ENCODE measurements around the gene TIGD1.
"Not testable (repeated sequence)": the region's sequence is repeated elsewhere in the genome, so short reads cannot be mapped to it uniquely, and the experiment has no call there.

Gene TIGD1

GRCh38 chr2:232538671-232539070, 11.7 kb downstream of the TIGD1 start:
- no peak for DNase-seq

DNA sequence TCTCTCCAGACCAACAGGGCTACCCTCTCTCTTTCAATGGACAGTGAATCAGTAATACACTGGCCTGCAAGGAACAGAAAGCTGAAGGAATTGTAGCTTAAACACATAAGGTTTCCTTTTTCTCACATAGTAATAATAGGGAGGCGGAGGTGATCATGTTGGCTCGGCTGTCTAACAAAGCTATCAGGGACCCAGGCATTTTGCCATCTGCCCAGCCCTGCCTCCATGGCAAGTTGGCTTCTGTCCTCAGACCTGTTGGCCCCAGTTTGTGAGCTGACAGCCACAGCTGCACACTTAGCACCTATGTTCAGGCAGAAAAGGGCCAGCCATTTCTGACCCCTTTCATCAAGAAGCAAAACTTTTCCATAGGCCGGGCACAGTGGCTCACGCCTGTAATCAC, 12.9 kb downstream of the TIGD1 start:
- no peak for DNase-seq

GRCh38 chr2:232537079-232537478, 13.3 kb downstream of the TIGD1 start:
- DNase-seq: no peak

DNA sequence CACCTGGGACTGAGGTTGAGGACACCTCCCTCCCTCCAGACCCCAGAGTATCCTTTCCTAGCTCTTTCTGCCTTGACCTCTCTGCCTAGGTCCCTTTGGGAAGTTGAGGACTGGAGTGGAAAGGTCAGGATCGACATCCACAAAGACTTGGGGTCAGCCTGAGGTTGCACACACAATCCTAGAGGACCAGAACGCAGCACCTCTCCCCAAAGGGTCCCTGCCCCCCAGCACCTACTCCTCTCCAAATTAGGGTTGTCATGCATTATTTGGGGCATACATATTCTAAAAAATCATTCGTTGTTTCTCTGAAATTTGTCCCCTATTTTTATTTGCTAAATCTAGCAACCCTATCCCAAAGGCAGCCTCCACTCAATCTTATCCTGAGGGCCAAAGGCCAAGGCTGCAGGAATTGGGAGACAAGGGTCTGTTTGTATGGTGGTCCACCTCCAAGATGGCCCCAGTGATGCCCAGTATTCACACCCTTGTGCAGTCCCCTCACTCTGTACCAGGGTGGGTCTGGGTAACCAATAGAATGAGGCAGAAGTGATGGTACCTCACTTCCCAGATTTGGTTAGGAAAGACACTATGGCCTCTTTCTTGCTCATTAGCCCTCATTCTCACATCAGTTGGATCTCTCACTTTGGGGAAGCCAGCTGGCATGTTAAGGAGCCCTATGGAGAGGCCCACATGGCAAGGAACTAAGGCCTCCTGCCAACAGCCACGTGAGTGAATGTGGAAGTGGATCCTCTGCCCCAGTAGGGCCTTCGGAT, 14.4 kb downstream of the TIGD1 start:
- no peak for DNase-seq

GRCh38 chr2:232534940-232535651, 15.3 kb downstream of the TIGD1 start:
- DNase-seq: no peak

- no peak for DNase-seq
These were observed 16.2 kb downstream of the TIGD1 start for GRCh38 chr2:232533944-232534710.

- DNase-seq: not testable (repeated sequence)
These were observed 17.5 kb downstream of the TIGD1 start for GRCh38 chr2:232532821-232533220.

DNA sequence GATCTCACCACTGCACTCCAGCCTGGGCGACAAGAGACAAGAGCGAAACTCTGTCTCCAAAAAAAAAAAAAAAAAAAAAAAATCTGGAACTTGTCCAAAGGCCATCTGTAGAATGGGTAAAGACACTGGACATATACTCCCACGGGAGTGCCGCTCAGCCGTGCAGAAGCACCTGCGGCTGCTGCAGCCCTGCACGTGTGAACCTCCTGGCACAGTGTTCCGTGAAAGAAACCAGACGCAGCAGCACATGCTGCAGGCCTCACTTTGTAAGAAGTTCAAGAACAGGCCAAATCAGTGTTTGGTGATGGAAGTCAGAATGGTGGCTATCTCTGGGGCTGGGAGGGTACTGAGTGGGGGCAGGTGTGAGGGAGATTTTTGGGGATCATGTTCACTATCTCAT, 17.9 kb downstream of the TIGD1 start:
- no peak for DNase-seq

DNA sequence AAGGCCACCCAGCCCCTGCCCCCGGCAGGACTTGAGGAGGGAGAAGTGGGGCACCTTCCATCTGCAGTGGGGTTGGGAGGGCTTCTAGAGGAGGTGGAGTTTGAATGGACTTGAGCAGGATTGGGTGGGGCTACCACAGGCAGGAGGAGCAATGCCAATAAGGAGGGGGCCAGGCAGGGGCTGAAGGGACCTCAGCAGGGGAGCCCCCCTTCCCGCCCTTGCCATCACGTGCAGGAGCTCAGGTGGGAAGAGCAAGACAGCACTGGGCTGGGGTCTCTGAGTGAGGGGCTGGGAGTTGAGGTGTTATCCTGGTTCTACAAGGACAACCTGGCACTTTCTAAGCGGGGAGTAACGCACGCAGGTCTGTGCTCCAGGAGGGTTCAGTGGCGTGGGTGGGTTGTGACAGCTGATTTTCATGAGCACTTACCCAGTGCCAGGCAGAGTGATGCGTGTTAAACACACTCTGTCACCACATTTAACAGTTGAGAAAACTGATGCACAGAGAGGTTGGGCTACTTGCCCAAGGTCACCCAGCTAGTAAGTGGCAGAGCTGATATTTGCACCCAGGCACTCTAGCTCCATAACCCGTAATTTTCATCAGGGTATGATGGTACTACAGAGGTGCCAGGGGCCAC, 19.6 kb downstream of the TIGD1 start:
- DNase-seq: no peak

DNA sequence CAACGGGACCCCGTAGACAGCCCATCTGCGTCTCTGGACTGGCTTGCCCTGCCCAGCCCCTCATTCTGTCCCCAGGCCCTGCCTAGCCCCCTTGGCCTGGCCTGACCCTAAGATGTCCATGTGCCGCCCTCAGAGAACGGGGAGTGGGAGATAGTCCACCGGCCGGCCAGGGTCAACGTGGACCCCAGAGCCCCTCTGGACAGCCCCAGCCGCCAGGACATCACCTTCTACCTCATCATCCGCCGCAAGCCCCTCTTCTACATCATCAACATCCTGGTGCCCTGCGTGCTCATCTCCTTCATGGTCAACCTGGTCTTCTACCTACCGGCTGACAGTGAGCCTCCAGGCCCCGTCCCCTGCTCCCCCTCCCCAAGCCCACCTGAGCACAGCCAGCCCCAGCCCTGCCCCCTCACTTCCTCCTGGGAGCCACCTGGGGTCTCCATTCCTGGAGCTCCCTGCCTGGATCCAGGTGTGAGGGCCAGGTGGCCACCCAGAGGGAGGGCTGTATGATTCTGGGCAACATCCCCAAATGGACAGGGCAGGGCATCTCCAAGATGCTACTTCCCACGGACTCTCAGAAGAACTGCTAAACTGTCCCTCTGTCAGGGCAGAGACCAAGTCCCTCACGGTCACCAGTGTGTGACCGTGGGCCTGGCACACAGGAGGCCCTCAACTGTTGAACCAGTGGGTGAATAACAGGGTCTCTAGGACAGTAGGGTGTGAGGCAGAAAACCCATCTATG, 20.4 kb downstream of the TIGD1 start:
- DNase-seq: no peak

DNA sequence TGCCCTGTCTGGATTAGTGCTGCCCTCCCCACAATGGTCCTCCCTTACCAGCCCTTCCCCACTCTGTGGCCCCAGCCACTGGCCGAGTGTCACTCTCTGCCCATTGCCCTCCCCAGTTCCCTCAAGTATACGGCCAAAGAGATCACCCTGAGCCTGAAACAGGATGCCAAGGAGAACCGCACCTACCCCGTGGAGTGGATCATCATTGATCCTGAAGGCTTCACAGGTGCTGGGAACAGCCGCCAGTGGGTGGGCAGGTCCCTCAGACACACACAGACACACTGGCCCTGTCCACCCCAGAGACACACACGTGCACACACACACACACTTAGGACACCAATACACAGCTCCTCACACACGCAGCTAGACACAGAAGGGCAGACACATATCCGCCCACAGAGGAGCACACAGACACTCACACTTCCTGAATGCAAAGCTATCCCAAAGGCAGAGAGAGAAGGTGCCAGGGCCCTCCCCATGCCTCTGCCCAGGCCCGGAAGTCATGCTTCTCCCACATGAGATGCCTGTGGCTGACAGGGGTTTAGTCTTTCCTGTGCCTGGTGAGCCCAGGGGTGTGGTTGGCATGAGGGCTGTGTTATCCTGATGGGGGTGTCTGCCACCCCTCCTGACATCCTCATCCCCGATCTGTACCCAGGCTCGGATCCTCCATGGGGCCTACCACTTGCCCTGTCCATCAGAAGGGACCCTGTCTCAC, 21.5 kb downstream of the TIGD1 start:
- no peak for DNase-seq

DNA sequence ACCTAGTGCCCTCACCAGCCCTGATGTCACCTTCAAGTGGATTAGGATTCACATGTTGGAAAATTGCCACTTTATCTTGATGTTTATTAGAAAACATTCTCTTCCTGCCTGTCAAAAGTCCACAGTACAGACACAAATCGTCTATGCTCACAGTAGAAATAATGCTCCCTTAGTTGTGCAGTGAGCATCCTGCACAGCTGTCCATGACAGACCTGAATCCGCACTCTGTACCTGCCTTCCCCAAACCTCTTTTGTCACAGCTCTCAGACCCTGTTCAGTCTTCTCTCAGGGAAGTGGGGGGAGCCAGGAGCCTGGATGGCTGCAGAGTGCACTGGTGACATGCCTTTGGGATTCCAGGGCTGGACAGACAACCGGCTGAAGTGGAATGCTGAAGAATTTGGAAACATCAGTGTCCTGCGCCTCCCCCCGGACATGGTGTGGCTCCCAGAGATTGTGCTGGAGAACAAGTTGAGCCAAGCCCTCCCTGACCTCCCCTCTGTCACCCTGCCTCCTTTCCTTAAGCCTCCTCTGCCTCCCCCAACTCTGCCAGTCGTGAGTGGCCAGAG, 22.4 kb downstream of the TIGD1 start:
- DNase-seq: no peak

DNA sequence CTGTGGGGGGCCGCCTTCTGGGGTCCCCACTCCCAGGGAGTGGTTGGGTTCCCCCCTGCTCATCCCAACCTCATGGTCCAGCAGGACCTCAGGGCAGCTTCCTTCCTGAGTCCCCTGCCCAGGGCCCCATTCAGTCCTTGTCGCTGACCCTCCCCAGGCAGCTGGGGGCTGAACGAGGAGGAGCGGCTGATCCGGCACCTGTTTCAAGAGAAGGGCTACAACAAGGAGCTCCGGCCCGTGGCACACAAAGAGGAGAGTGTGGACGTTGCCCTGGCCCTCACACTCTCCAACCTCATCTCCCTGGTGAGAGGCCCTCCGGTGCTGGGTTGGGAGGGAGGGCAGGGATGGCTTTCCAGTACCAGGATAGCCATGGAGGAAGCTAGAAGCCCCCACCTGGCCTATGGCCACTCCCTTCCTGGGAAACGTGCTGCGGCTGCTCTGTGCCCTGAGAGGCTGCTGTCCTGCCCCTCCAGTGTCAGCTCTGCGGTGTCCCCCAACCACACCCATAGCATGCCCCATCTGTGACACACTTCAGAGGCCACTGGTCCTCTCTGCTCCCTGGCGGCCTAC, 23.9 kb downstream of the TIGD1 start:
- no peak for DNase-seq

DNA sequence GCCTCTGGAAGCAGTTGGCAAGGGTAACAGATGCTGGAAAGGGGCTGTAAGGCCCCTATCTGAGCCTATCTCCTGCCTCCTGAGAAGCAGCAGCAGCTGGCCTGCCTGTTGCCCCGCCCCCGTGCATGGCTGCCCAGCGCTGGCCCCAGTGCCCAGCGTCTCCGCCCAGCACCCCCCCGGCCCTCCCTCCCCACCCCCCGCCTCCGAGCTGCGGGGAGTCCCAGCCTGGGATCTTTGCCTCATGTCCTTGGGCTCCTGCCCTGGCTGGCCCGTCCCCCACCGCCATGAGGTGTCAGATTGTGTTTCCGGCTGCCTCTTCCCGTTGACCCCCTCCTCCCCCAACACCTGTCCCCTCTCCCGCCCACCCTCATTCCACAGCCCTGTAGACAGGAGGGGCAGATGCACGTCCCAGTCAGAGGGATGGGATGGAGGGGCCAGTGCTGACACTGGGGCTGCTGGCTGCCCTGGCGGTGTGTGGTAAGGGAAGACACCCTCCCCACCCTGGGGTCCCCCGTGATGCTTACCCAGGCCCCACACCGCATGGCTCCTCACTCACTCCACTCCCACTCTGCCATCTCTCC, 24.5 kb downstream of the TIGD1 start, which contains the start of gene CHRND:
Gene CHRND, plus strand, starts transcription at position 370 of the 581 bp plus-strand sequence. Its CDS starts 56 bp downstream, at position 426.
- no peak for DNase-seq

DNA sequence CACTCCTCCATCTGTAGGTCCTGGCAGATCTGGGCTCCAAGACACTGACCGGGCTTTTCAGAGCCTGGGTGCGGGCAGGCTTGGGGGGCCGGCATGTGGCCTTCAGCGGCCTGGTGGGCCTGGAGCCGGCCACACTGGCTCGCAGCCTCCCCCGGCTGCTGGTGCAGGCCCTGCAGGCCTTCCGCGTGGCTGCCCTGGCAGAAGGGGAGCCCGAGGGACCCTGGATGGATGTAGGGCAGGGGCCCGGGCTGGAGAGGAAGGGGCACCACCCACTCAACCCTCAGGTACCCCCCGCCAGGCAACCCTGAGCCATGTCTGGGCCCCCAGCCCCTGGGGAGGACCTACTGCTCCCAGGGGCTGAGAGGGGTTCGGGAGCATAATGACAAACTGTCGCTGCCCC, 25.2 kb downstream of the TIGD1 start:
- DNase-seq: no peak

DNA sequence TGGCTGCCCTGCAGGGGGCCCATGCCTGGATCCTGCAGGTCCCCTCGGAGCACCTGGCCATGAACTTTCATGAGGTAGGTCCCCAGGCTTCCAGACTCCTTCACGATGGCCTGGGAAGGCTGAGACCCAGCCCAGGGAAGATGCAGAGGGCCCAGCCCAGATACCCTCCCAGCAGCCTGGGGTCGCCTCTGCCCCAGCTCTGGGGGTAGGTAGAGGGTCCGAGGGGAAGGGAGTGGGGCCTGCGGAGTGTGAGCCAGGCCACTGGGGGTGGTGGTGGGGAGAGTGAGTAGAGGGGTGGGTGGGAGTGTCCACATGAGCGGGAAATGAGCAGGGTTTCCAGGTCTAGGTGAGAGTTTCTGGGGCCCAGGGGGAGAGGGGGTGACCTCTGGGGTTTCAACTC, 25.6 kb downstream of the TIGD1 start:
- DNase-seq: no peak

- peak; percentile 39 for DNase-seq
These were observed 26.4 kb downstream of the TIGD1 start for GRCh38 chr2:232523682-232524597.

GRCh38 chr2:232523402-232523681, 27.0 kb downstream of the TIGD1 start:
- no peak for DNase-seq

- no peak for DNase-seq
These were observed 27.5 kb downstream of the TIGD1 start for GRCh38 chr2:232522623-232523401.
